ENCODE measurements around the gene CYFIP1.

The CYFIP1 gene

GRCh38 chr15:22915866-22916515, 64.2 kb downstream of the CYFIP1 start:
- TF ChIP-seq, protein P1, sequence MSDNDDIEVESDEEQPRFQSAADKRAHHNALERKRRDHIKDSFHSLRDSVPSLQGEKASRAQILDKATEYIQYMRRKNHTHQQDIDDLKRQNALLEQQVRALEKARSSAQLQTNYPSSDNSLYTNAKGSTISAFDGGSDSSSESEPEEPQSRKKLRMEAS (IDR thresholded peaks at IDR 0.05; ENCODE audit: low read depth, low read length): no peak
- TF ChIP-seq CTCF (IDR thresholded peaks at IDR 0.05; ENCODE audit: low read depth, low read length) (no peak), POLR2A (IDR thresholded peaks at IDR 0.05; ENCODE audit: extremely low read depth, insufficient read length) (no peak), MYC (IDR thresholded peaks at IDR 0.05; ENCODE audit: low read depth, low read length) (no peak)
- no peak overlapping the region for H3K4me3 ChIP-seq (ENCODE audit: low read depth, low read length)
- no peak for DNase-seq (ENCODE audit: low read depth)

- TF ChIP-seq, protein P1 (IDR thresholded peaks at IDR 0.05; ENCODE audit: low read depth, low read length): no peak
- TF ChIP-seq CTCF (IDR thresholded peaks at IDR 0.05; ENCODE audit: low read depth, low read length): no peak
- no peak for TF ChIP-seq MYC (IDR thresholded peaks at IDR 0.05; ENCODE audit: low read depth, low read length)
- no peak for TF ChIP-seq POLR2A (IDR thresholded peaks at IDR 0.05; ENCODE audit: extremely low read depth, insufficient read length)
- no peak overlapping the region for H3K4me3 ChIP-seq (ENCODE audit: low read depth, low read length)
- DNase-seq (ENCODE audit: low read depth): no peak
Observed at GRCh38 chr15:22913646-22914380, 66.4 kb downstream of the CYFIP1 start.

GRCh38 chr15:22912256-22912655, 67.9 kb downstream of the CYFIP1 start:
- no peak for TF ChIP-seq POLR2A (IDR thresholded peaks at IDR 0.05; ENCODE audit: extremely low read depth, insufficient read length)
- no peak for TF ChIP-seq MYC (IDR thresholded peaks at IDR 0.05; ENCODE audit: low read depth, low read length)
- TF ChIP-seq, protein P1 (IDR thresholded peaks at IDR 0.05; ENCODE audit: low read depth, low read length): no peak
- TF ChIP-seq CTCF (IDR thresholded peaks at IDR 0.05; ENCODE audit: low read depth, low read length): no peak

DNA sequence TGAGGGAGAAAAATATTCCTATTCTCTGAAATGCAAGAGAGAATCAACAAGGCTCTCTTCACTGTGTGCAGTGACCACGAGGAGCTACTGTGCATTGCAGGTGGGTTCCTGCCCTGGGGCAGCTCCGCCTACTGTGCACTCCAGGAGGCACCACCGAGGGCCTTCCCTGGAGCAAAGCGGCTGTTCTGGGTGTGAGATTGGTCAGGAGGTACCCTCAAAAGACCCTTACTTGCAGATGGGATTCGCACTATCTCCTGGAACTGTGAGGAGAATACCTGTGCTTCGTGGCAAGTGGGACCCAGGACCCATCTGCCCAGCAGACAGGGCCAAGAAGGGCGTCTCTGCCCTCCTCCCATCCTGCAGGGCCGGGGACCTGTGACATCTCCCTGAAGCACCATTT, 68.9 kb downstream of the CYFIP1 start:
- no peak for TF ChIP-seq POLR2A (IDR thresholded peaks at IDR 0.05; ENCODE audit: extremely low read depth, insufficient read length)
- TF ChIP-seq, protein P1 (IDR thresholded peaks at IDR 0.05; ENCODE audit: low read depth, low read length): no peak
- no peak for TF ChIP-seq CTCF (IDR thresholded peaks at IDR 0.05; ENCODE audit: low read depth, low read length)
- no peak for TF ChIP-seq MYC (IDR thresholded peaks at IDR 0.05; ENCODE audit: low read depth, low read length)
- no peak for DNase-seq (ENCODE audit: low read depth)
- H3K4me3 ChIP-seq (ENCODE audit: low read depth, low read length): no peak overlapping the region

More at GRCh38 chr15:22912256-22912655, 67.9 kb downstream of the CYFIP1 start:
- DNase-seq (ENCODE audit: low read depth): no peak
- no peak overlapping the region for H3K4me3 ChIP-seq (ENCODE audit: low read depth, low read length)

DNA sequence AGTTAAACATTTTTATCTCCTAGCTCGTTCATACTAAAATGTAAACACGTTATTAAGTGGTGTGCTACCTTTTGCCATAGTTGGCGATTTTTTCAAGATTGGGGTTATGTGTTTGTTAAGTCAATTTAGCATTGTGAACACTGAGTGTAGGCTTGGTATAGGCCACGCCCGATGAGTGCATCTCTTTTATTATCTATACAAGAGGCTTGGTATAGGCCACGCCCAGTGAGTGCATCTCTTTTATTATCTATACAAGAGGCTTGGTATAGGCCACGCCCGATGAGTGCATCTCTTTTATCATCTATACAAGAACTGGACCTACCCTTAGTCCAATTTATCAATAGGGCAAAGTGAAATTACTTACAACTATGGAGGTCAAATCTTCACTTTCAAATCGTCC, 71.3 kb downstream of the CYFIP1 start:
- TF ChIP-seq, protein P1 (IDR thresholded peaks at IDR 0.05; ENCODE audit: low read depth, low read length): no peak
- TF ChIP-seq POLR2A (IDR thresholded peaks at IDR 0.05; ENCODE audit: extremely low read depth, insufficient read length) (no peak), CTCF (IDR thresholded peaks at IDR 0.05; ENCODE audit: low read depth, low read length) (no peak), MYC (IDR thresholded peaks at IDR 0.05; ENCODE audit: low read depth, low read length) (no peak)
- H3K4me3 ChIP-seq (ENCODE audit: low read depth, low read length): no peak overlapping the region
- no peak for DNase-seq (ENCODE audit: low read depth)

Measured in NB4 (cell line).